SH-SY5Y (cell line): Measurements from ENCODE around the gene SKIC8.

ENCODE experiments used
- GATA2 ChIP-seq: IDR thresholded peaks from 2 replicates; pipeline ENCODE4 v1.6.1; 2011; ENCODE audit warnings: mild to moderate bottlenecking, low read depth, low read length
- GATA3 ChIP-seq: IDR thresholded peaks from 2 replicates; pipeline ENCODE4 v1.6.1; 2011; ENCODE audit warnings: low read depth, mild to moderate bottlenecking, low read length, moderate library complexity

The SKIC8 gene

DNA sequence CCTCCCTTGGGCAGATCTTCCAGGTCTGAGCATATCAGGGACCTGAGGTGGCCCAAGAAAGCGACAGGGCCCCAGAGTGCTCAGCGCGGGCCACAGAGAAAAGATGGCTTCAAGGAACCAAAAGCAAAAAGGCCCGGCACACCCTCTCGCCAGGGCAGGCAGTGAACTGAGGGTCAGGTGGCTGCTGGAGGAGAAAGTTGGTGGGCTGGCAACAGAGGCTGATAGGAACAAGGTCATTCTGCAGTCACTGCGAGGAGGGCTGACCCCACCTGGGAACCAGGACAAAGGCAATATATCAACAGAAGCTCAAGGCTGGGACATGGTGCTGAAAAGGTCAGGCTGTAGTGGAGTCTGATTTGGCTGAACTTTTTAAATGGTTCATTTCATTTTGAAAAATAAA lies 62.3 kb downstream of the SKIC8 start:
- TF ChIP-seq GATA3 (no peak), GATA2 (no peak)

DNA sequence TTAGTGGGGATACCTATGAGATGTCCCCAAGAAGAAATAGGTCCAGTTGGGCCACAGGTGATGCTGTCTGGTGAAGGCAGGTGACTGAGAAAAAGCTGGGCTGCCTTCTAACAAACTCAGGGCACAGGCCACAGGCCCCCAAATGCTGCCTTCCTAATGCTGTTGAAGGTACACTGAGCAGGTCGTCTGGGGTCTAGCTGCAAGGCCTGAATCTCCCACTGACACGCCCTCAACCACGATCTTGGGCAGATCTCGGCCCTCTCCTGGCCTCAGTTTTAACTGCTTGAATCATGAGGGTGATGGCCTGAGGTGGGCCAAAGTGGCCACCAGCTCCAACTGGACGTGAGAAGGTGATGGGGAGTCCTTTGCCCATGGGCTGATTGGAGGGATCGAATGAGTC lies 62.9 kb downstream of the SKIC8 start:
- TF ChIP-seq GATA2 (no peak), GATA3 (no peak)

DNA sequence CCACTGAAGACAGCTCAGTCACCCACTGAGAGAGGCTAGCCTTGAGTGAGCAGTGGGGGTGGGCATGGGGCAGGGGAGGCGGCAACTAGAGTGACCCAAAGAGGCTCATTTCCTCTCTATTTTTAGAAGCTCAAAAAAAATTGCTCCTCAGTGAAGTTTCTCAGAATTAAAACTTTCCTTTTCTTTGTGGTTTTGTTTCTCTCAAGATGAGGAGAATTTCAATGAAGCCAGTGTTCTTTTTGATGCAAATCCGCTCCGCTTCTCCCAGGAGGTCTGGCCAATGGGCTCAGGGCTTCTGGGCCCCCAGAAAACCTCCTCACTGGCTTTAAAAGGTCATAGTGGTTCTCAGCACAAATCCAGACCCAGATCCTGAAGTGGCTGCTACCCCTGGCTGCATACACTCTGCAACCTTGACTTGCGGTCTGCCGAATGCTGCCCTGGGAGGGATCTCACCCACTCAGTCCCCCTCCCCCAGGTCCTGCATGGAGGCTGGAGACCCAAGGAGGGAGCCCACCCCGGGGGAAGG lies 64.8 kb downstream of the SKIC8 start, which contains the start of gene ACSBG1:
Gene ACSBG1, minus strand, starts transcription at position 51 of the 526 bp plus-strand sequence. CDS start 64 bp downstream, outside the sequence.
- no peak for TF ChIP-seq GATA2
- TF ChIP-seq GATA3 = no peak

DNA sequence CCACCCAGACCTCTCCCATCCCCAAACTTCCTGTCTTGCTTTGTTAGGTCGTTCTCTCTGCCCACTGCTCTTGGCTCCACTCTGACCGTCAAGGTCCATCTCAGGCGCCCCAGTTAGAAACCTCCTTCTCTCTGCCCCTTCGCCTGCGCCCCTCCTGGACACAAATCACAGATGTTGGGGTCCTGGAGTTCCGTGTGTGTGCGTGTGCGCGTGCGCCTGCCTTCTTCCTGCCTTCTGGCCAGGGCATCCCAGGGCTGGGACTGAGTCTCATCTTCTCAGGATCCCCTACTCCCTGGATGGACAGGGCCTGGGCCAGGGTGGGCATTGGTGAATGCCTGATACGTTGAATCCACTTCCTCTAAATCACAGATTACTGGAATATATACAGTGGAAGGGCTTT lies 65.9 kb downstream of the SKIC8 start:
- TF ChIP-seq GATA3 = no peak
- no peak for TF ChIP-seq GATA2
